Measurements from ENCODE around the gene MAPRE2. TPM values are rescaled to one million over a fixed set of nuclear protein-coding genes. Genes with fewer than 3 reads are reported as not detected.

MAPRE2 gene
- total RNA-seq, 4 donors from 2014 or later, result 16.5 to 50.3 (median 21.2) TPM

- no peaks in the 10 kb centered on the region for H3K9me3 ChIP-seq
- H3K4me1 ChIP-seq, result peaks cover 0 to 1% (median 0%) of the 10 kb centered on the region in 4 donors
- H3K36me3 ChIP-seq, result peaks cover 0 to 20% (median 0%) of the 10 kb centered on the region in 3 donors
- H3K27me3 ChIP-seq, result no peaks in the 10 kb centered on the region
- no peak overlapping the region for H3K27ac ChIP-seq
- TF ChIP-seq POLR2A (IDR thresholded peaks at IDR 0.05), result no peak
- TF ChIP-seq CTCF (IDR thresholded peaks at IDR 0.05), result no peak
- DNase-seq, result no peak
- H3K4me3 ChIP-seq, result no peak overlapping the region
Observed at GRCh38 chr18:35123811-35124210, 82.6 kb downstream of the MAPRE2 start.

- Histone ChIP-seq H3K27ac (no peak overlapping the region), H3K4me3 (no peak overlapping the region), H3K9me3 (no peaks in the 10 kb centered on the region), H3K27me3 (no peaks in the 10 kb centered on the region), H3K36me3 (peaks cover 0 to 30% (median 0%) of the 10 kb centered on the region in 3 donors), H3K4me1 (no peaks in the 10 kb centered on the region)
- no peak for DNase-seq
- TF ChIP-seq POLR2A (IDR thresholded peaks at IDR 0.05) (no peak), CTCF (IDR thresholded peaks at IDR 0.05) (no peak)
Observed at GRCh38 chr18:35127201-35127600, 86.0 kb downstream of the MAPRE2 start.

GRCh38 chr18:35128675-35129074 lies 87.5 kb downstream of the MAPRE2 start:
- H3K4me1 ChIP-seq, result no peaks in the 10 kb centered on the region
- H3K4me3 ChIP-seq, result no peak overlapping the region
- TF ChIP-seq CTCF (IDR thresholded peaks at IDR 0.05), result no peak
- TF ChIP-seq POLR2A (IDR thresholded peaks at IDR 0.05), result no peak
- DNase-seq, result no peak
- H3K36me3 ChIP-seq, result peaks cover 0 to 38% (median 0%) of the 10 kb centered on the region in 3 donors
- no peak overlapping the region for H3K27ac ChIP-seq
- no peaks in the 10 kb centered on the region for H3K27me3 ChIP-seq
- no peaks in the 10 kb centered on the region for H3K9me3 ChIP-seq

- no peaks in the 10 kb centered on the region for H3K9me3 ChIP-seq
- peaks cover 0 to 50% (median 0%) of the 10 kb centered on the region in 3 donors for H3K36me3 ChIP-seq
- DNase-seq, result no peak
- H3K4me1 ChIP-seq, result no peaks in the 10 kb centered on the region
- TF ChIP-seq CTCF (IDR thresholded peaks at IDR 0.05) (no peak), POLR2A (IDR thresholded peaks at IDR 0.05) (no peak)
- H3K27ac ChIP-seq, result no peak overlapping the region
- H3K27me3 ChIP-seq, result no peaks in the 10 kb centered on the region
- H3K4me3 ChIP-seq, result no peak overlapping the region
Observed at GRCh38 chr18:35130236-35130635, 89.0 kb downstream of the MAPRE2 start.

GRCh38 chr18:35131387-35132020 lies 90.3 kb downstream of the MAPRE2 start:
- no peaks in the 10 kb centered on the region for H3K4me1 ChIP-seq
- DNase-seq, result no peak
- TF ChIP-seq CTCF (IDR thresholded peaks at IDR 0.05) (no peak), POLR2A (IDR thresholded peaks at IDR 0.05) (no peak)
- peaks cover 0 to 63% (median 0%) of the 10 kb centered on the region in 3 donors for H3K36me3 ChIP-seq
- no peaks in the 10 kb centered on the region for H3K27me3 ChIP-seq
- H3K27ac ChIP-seq, result no peak overlapping the region
- no peaks in the 10 kb centered on the region for H3K9me3 ChIP-seq
- H3K4me3 ChIP-seq, result no peak overlapping the region
